NCI-H1417 (cell line): Measurements from ENCODE around the gene SHTN1.

ENCODE experiments used
- DNase-seq, 3 experiments: peaks; one replicate each; lab custom pipeline; 2025; lab: John Stamatoyannopoulos, UW

SHTN1 gene

GRCh38 chr10:116918583-116918982 is 86.4 kb downstream of the SHTN1 start:
- no peak for DNase-seq

GRCh38 chr10:116917481-116917880 is 87.5 kb downstream of the SHTN1 start:
- DNase-seq: no peak

GRCh38 chr10:116915340-116915739 is 89.6 kb downstream of the SHTN1 start:
- no peak for DNase-seq

GRCh38 chr10:116913695-116914094 is 91.3 kb downstream of the SHTN1 start:
- no peak for DNase-seq

- DNase-seq: no peak
These were observed 92.8 kb downstream of the SHTN1 start for GRCh38 chr10:116912162-116912561.

GRCh38 chr10:116910910-116911309 is 94.1 kb downstream of the SHTN1 start:
- DNase-seq: peak in 1 of 3 experiments; percentile 8

GRCh38 chr10:116909307-116909706 is 95.7 kb downstream of the SHTN1 start:
- no peak for DNase-seq

- DNase-seq: no peak
These were observed 97.6 kb downstream of the SHTN1 start for GRCh38 chr10:116907245-116907987.

- no peak for DNase-seq
These were observed 99.2 kb downstream of the SHTN1 start for GRCh38 chr10:116905845-116906210.

- DNase-seq: no peak
These were observed 105.4 kb downstream of the SHTN1 start for GRCh38 chr10:116899626-116900025.

GRCh38 chr10:116893686-116894037 is 111.3 kb downstream of the SHTN1 start:
- no peak for DNase-seq

GRCh38 chr10:116892907-116893685 is 111.9 kb downstream of the SHTN1 start:
- peak; percentile 16 to 74 (median 47) for DNase-seq

- DNase-seq: peak; percentile 10 to 71 (median 33)
These were observed 113.8 kb downstream of the SHTN1 start for GRCh38 chr10:116891208-116891607.

GRCh38 chr10:116889066-116889465 is 115.9 kb downstream of the SHTN1 start:
- DNase-seq: no peak

- no peak for DNase-seq
These were observed 116.5 kb downstream of the SHTN1 start for GRCh38 chr10:116888380-116889055.

- peak in 1 of 3 experiments; percentile 20 for DNase-seq
These were observed 118.2 kb downstream of the SHTN1 start for GRCh38 chr10:116886772-116887171.

- DNase-seq: peak in 1 of 3 experiments; percentile 17
These were observed 122.3 kb downstream of the SHTN1 start for GRCh38 chr10:116882639-116883038.

- DNase-seq: no peak
These were observed 124.1 kb downstream of the SHTN1 start for GRCh38 chr10:116880716-116881482.

- DNase-seq: no peak
These were observed 125.2 kb downstream of the SHTN1 start for GRCh38 chr10:116879817-116880216.

GRCh38 chr10:116878123-116878522 is 126.9 kb downstream of the SHTN1 start:
- DNase-seq: no peak

- DNase-seq: no peak
These were observed 127.6 kb downstream of the SHTN1 start for GRCh38 chr10:116877391-116877790.

- DNase-seq: peak in 1 of 3 experiments; percentile 24
These were observed 129.1 kb downstream of the SHTN1 start for GRCh38 chr10:116875897-116876296.
